SW 1271 (cell line): ENCODE data around the gene SNX15.

Source experiments
- DNase-seq, 2 experiments: peaks; one replicate each; lab custom pipeline; 2025; lab: John Stamatoyannopoulos, UW

Gene SNX15

GRCh38 chr11:65084598-65085375 is 57.5 kb downstream of the SNX15 start:
- no peak for DNase-seq

GRCh38 chr11:65085446-65085845 is 58.2 kb downstream of the SNX15 start:
- no peak for DNase-seq

- no peak for DNase-seq
These were observed 59.6 kb downstream of the SNX15 start for GRCh38 chr11:65086809-65087208.

GRCh38 chr11:65087216-65087615 is 60.0 kb downstream of the SNX15 start:
- no peak for DNase-seq

- DNase-seq, result no peak
These were observed 60.6 kb downstream of the SNX15 start for GRCh38 chr11:65087827-65088226.

- DNase-seq, result no peak
These were observed 62.4 kb downstream of the SNX15 start for GRCh38 chr11:65089621-65090020.
